HCT116 (cell line): Measurements from ENCODE around the gene QPCT.

ENCODE experiments used
- CBX3 ChIP-seq: IDR thresholded peaks from 2 replicates; pipeline ENCODE4 v1.6.1; 2012; ENCODE audit warnings: low read depth
- CTCF ChIP-seq, 3 experiments: fragments of 200-600 bp in 1 of 3; sonication (generic) in 1 of 3; IDR thresholded peaks in 2 of 3; conservative IDR thresholded peaks in 1 of 3; 2 replicates each; pipeline ENCODE4 v1.5.1; 2012 to 2017; ENCODE audit warnings: low read depth in 2 of 3, low read length in 2 of 3, antibody characterized with exemption in 1 of 3, borderline replicate concordance in 1 of 3, control low read depth in 1 of 3, mild to moderate bottlenecking in 1 of 3, mixed read lengths in 1 of 3, mixed run types in 1 of 3, moderate library complexity in 1 of 3; ENCODE audit not compliant: insufficient read depth in 1 of 3
- EZH2phosphoT487 ChIP-seq: fragments of 200-600 bp; IDR thresholded peaks from 2 replicates; pipeline ENCODE4 v1.6.1; 2018; ENCODE audit warnings: antibody characterized with exemption, borderline replicate concordance
- POLR2A ChIP-seq: IDR thresholded peaks from 2 replicates; pipeline ENCODE4 v1.7.0; 2011; ENCODE audit warnings: borderline replicate concordance; ENCODE audit not compliant: insufficient read depth, insufficient read length; ENCODE audit errors: extremely low read depth
- YY1 ChIP-seq: IDR thresholded peaks from 2 replicates; pipeline ENCODE4 v1.6.1; 2011; ENCODE audit warnings: low read length, low read depth, moderate library complexity, mild to moderate bottlenecking; ENCODE audit not compliant: insufficient replicate concordance; ENCODE audit errors: extremely low read depth

- no peak for TF ChIP-seq CTCF (IDR thresholded peaks at IDR 0.05 in 2 of 3, conservative IDR thresholded peaks at IDR 0.05 in 1 of 3; ENCODE audit: borderline replicate concordance in 1 of 3, insufficient read depth in 1 of 3, low read depth in 2 of 3, low read length in 2 of 3)
- TF ChIP-seq YY1 = no peak
- TF ChIP-seq CBX3 = no peak
- no peak for TF ChIP-seq EZH2phosphoT487
- no peak for TF ChIP-seq POLR2A
Observed at GRCh38 chr2:37412231-37412630, 67.8 kb downstream of the QPCT start.
